Fibroblast of lung (primary cell): ENCODE data around the gene IL20. TPM values are rescaled to one million over a fixed set of nuclear protein-coding genes. Genes with fewer than 3 reads are reported as not detected.
A peak's percentile ranks its signal among the peaks of the same experiment; 100 is the strongest.

Experiments used
- DNase-seq, 2 donors: peaks; one replicate each; pipeline versions ENCODE4 v3.0.0 to v3.0.0-alpha.2; 2010; ENCODE audit warnings: low read depth in 2 of 2
- H2AFZ ChIP-seq: 2 replicates; pipeline ENCODE4 v1.5.1; 2012; ENCODE audit warnings: low read length, control low read depth, inconsistent platforms
- H3K27ac ChIP-seq: 2 replicates; pipeline ENCODE4 v1.5.1; 2011; ENCODE audit warnings: low read length, control low read depth; ENCODE audit not compliant: insufficient read depth
- H3K27me3 ChIP-seq: 2 replicates; pipeline ENCODE4 v1.5.1; 2011; ENCODE audit warnings: mild to moderate bottlenecking, low read length; ENCODE audit not compliant: control insufficient read depth, insufficient read depth
- H3K36me3 ChIP-seq: 2 replicates; pipeline ENCODE4 v1.5.1; 2011; ENCODE audit warnings: low read length; ENCODE audit not compliant: control insufficient read depth, insufficient read depth
- H3K4me1 ChIP-seq: 2 replicates; pipeline ENCODE4 v1.5.1; 2011; ENCODE audit warnings: low read length; ENCODE audit not compliant: control insufficient read depth, insufficient read depth; ENCODE audit errors: extremely low read depth
- H3K4me2 ChIP-seq: 2 replicates; pipeline ENCODE4 v1.5.1; 2011; ENCODE audit warnings: low read length, control low read depth; ENCODE audit not compliant: insufficient read depth; ENCODE audit errors: extremely low read depth
- H3K4me3 ChIP-seq, 4 experiments: fragments of 200-600 bp in 1 of 4; sonication (generic) in 1 of 4; replicated peaks in 1 of 4; 2 replicates each; pipeline ENCODE4 v1.5.1; 2011 to 2016; ENCODE audit warnings: low read length in 4 of 4, low read depth in 3 of 4, mild to moderate bottlenecking in 3 of 4, control low read depth in 2 of 4, inconsistent platforms in 1 of 4, mixed read lengths in 1 of 4; ENCODE audit not compliant: insufficient read depth in 1 of 4; ENCODE audit errors: control extremely low read depth in 1 of 4
- H3K79me2 ChIP-seq: 2 replicates; pipeline ENCODE4 v1.5.1; 2012; ENCODE audit warnings: mild to moderate bottlenecking, low read length, inconsistent platforms; ENCODE audit not compliant: control insufficient read depth, insufficient read depth
- H3K9ac ChIP-seq: 2 replicates; pipeline ENCODE4 v1.5.1; 2011; ENCODE audit warnings: mild to moderate bottlenecking, low read length, control low read depth; ENCODE audit not compliant: insufficient read depth
- H3K9me3 ChIP-seq: 2 replicates; pipeline ENCODE4 v1.5.1; 2012; ENCODE audit warnings: low read depth, low read length; ENCODE audit not compliant: control insufficient read depth, insufficient read depth
- H4K20me1 ChIP-seq: 2 replicates; pipeline ENCODE4 v1.5.1; 2011; ENCODE audit warnings: low read length; ENCODE audit not compliant: control insufficient read depth, insufficient read depth; ENCODE audit errors: extremely low read depth
- CTCF ChIP-seq, 2 donors: IDR thresholded peaks in 1 of 2; conservative IDR thresholded peaks in 1 of 2; 1 replicate in 1 of 2; 2 replicates in 1 of 2; pipeline ENCODE4 v1.5.1; 2011 to 2012; ENCODE audit warnings: low read length in 2 of 2, control low read depth in 1 of 2, inconsistent platforms in 1 of 2, low read depth in 1 of 2, mild to moderate bottlenecking in 1 of 2
- EZH2 ChIP-seq: IDR thresholded peaks from 2 replicates; pipeline ENCODE4 v1.5.1; 2012; ENCODE audit warnings: low read length, control low read depth, mild to moderate bottlenecking; ENCODE audit errors: missing control alignments
- polyA plus RNA-seq, 2 donors: library from polyadenylated mRNA; depleted of rRNA in 1 of 2; stranded (reverse) in 1 of 2; unstranded in 1 of 2; fragments of >200 nt; gene quantifications; 2 replicates each; pipeline ENCODE4 v1.2.1, GENCODE V29; 2011 to 2012; ENCODE audit warnings: missing spikeins in 1 of 2
- total RNA-seq: library from RNA; depleted of rRNA; stranded (reverse); fragments of >200 nt; gene quantifications from 2 replicates; pipeline ENCODE4 v1.2.1, GENCODE V29; 2014

The IL20 gene
- total and polyA plus RNA-seq, 2 donors (not counting 1 experiment from before 2014, with no cell fraction given) = not detected

- DNase-seq = no peak
- H3K27ac ChIP-seq = peak overlapping the region; percentile 83
- TF ChIP-seq EZH2 (no peak), CTCF (conservative IDR thresholded peaks at IDR 0.05 in 1 of 2, IDR thresholded peaks at IDR 0.05 in 1 of 2; ENCODE audit: low read depth in 1 of 2, low read length in 2 of 2) (no peak)
- H3K4me2 ChIP-seq = peak overlapping the region; percentile 16
- no peaks in the 10 kb centered on the region for H3K27me3 ChIP-seq
- H3K9me3 ChIP-seq = no peaks in the 10 kb centered on the region
- no peaks in the 10 kb centered on the region for H4K20me1 ChIP-seq
- no peaks in the 10 kb centered on the region for H3K36me3 ChIP-seq
- peaks cover 52% of the 10 kb centered on the region for H3K4me1 ChIP-seq
- H3K4me3 ChIP-seq = no peak overlapping the region
- H3K9ac ChIP-seq = peak overlapping the region; percentile 46
- no peaks in the 10 kb centered on the region for H3K79me2 ChIP-seq
- H2AFZ ChIP-seq = no peak overlapping the region
Measured at GRCh38 chr1:206895325-206895724, 29.9 kb downstream of the IL20 start.

GRCh38 chr1:206895837-206896242, 30.4 kb downstream of the IL20 start:
- no peak overlapping the region for H2AFZ ChIP-seq

DNA sequence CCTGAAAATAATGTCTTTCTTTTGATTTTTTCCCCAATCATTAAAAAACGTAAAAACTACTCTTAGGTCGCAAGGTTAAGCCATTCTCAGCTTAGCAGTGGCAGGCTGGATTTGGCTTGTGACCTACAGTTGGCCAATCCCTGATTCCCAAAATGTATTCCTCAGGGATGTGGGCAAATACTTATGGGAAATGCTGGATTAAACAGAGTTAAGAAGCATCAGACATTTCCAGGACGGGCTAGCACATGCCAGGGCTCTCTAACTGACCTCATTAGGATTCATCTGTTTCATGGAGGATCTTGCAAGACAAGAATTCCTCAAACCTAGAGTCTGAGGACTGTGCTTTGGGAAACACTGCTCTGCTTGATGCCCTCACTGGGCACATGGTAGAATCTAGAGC, 30.8 kb downstream of the IL20 start:
- Histone ChIP-seq H3K9ac (peak overlapping the region; percentile 41), H3K4me1 (peaks cover 46% of the 10 kb centered on the region), H3K27me3 (no peaks in the 10 kb centered on the region), H3K79me2 (no peaks in the 10 kb centered on the region), H2AFZ (no peak overlapping the region), H3K36me3 (no peaks in the 10 kb centered on the region), H3K4me3 (no peak overlapping the region), H4K20me1 (no peaks in the 10 kb centered on the region), H3K9me3 (no peaks in the 10 kb centered on the region), H3K27ac (peak overlapping the region; percentile 83), H3K4me2 (no peak overlapping the region)
- no peak for DNase-seq
- TF ChIP-seq EZH2 (no peak), CTCF (conservative IDR thresholded peaks at IDR 0.05 in 1 of 2, IDR thresholded peaks at IDR 0.05 in 1 of 2; ENCODE audit: low read depth in 1 of 2, low read length in 2 of 2) (no peak)

More at GRCh38 chr1:206895837-206896242, 30.4 kb downstream of the IL20 start:
- H3K4me2 ChIP-seq = no peak overlapping the region
- H3K27ac ChIP-seq = peak overlapping the region; percentile 83
- H3K36me3 ChIP-seq = no peaks in the 10 kb centered on the region
- H3K9me3 ChIP-seq = no peaks in the 10 kb centered on the region
- TF ChIP-seq CTCF (conservative IDR thresholded peaks at IDR 0.05 in 1 of 2, IDR thresholded peaks at IDR 0.05 in 1 of 2; ENCODE audit: low read depth in 1 of 2, low read length in 2 of 2) = no peak
- TF ChIP-seq EZH2 = no peak
- no peaks in the 10 kb centered on the region for H3K79me2 ChIP-seq
- peaks cover 49% of the 10 kb centered on the region for H3K4me1 ChIP-seq
- H4K20me1 ChIP-seq = no peaks in the 10 kb centered on the region
- DNase-seq = peak; percentile 22 to 85
- H3K4me3 ChIP-seq = no peak overlapping the region
- no peaks in the 10 kb centered on the region for H3K27me3 ChIP-seq
- H3K9ac ChIP-seq = peak overlapping the region; percentile 46
